Activated CD4-positive, CD25-positive, alpha-beta regulatory T cell treated with anti-CD3 and anti-CD28 coated beads, Interleukin-2, amount 50 U/mL, for 24 hours (primary cell): ENCODE measurements around the gene CUL4B.
A peak's percentile ranks its signal among the peaks of the same experiment; 100 is the strongest.
"Not testable (repeated sequence)": the region's sequence is repeated elsewhere in the genome, so short reads cannot be mapped to it uniquely, and the experiment has no call there.

Source experiments
- ATAC-seq, 2 donors: fragments of 150-1000 bp; cut with Tn5 transposase; one replicate each; pipeline ENCODE4 v1.10.0; 2021; ENCODE audit warnings: mild to moderate bottlenecking in 1 of 2, moderate library complexity in 1 of 2

CUL4B gene

GRCh38 chrX:120560842-120561633 is at the start of gene CUL4B:
CUL4B (minus strand) TSS chrX:120560962; CDS start chrX:120560638, 324 bp downstream.
- ATAC-seq = peak; percentile 86 to 88

- ATAC-seq = peak; percentile 66 to 70
Measured at GRCh38 chrX:120604361-120604782, 43.6 kb upstream of the CUL4B start.

DNA sequence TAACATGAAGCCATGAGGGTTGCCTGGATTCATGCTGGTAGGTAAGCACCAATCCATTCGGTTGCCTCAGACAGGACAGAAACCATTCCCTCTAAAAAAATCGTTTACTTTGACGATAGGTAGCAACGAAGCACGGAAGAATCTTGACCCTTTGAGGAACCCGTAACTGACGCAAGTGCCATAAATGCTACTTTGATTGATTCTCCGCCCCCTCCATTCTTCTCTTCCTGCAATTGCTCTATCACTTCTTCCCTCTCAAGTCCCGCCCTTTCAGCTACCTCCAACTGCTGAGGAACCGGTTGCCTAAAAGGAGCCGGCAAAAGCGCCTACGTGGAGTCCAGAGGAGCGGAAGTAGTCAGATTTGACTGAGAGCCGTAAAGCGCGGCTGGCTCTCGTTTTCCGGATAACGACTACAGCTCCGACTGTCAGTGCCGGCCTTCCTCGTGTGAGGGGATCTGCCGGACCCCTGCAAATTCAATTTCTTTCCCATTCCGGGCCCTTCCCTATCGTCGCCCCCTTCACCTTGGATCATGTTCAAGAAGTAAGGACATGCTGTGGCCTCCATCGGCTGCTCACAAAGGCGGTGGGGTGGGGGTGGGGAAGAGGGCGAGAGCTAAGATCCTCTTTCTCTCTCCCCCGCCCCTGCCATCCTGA is 43.1 kb upstream of the CUL4B start, which contains the start of gene MCTS1:
Gene MCTS1, plus strand, starts transcription at position 395 of the 654 bp plus-strand sequence. Its CDS starts 136 bp downstream, at position 531.
- ATAC-seq = peak; percentile 96 to 97

GRCh38 chrX:120585702-120586101 is 24.9 kb upstream of the CUL4B start:
- ATAC-seq = no peak

GRCh38 chrX:120575379-120576114 is 14.8 kb upstream of the CUL4B start:
- no peak for ATAC-seq

DNA sequence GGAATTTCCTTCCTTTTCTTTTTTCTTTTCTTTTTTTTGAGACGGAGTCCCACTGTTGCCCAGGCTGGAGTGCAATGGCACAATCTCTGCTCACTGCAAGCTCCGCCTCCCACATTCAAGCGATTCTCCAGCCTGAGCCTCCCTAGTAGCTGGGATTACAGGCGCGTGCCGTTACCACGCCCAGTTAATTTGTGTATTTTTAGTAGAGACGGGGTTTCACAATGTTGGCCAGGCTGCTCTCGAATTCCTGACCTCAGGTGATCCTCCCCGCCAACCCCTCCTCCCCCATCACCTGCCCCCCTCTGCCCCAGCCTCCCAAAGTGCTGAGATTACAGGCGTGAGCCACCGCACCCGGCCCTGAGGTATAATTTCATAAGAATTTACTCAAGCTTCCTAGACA is 13.0 kb upstream of the CUL4B start:
- ATAC-seq = not testable (repeated sequence)

- ATAC-seq = no peak
Measured at GRCh38 chrX:120570011-120570600, 9.3 kb upstream of the CUL4B start.

DNA sequence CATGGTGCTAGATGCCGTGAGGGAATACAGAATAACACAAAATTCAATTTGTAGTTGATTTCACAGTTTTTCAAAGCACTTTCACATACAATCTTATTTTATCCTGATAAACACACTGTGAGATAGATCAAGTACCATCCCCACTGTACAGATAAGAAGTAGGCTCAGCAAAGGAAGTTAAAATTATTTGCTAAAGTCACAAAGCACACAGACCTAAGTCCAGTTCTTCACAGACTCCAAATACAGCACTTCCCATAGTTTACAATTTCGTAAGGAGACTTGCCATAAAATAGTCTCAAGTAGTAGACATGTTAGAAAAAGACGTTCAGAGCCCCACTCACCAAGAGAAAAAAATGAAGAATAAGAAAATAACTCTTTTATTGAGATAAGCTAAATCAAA is 7.8 kb upstream of the CUL4B start:
- no peak for ATAC-seq

DNA sequence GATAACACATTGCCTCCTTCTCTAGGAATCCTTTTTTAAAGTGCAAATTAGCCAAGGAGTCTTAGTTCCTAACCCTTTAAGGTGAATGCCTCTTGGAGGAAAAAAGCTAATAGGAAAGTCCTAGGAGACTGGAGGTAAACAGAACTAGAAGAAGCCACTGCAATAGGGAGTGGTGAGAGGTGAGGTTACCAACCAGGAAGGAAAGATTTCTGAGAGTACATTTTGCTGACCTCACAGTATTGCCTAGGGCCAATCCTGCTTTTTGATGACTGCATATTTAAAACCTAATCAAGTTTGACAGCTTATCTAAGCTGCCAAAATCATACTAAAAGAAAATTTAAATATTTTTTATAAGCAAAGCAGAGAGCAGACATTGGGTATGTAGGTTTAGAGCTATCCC is 7.3 kb upstream of the CUL4B start:
- no peak for ATAC-seq

- ATAC-seq = no peak
Measured at GRCh38 chrX:120566817-120567216, 6.1 kb upstream of the CUL4B start.

GRCh38 chrX:120564925-120565324 is 4.2 kb upstream of the CUL4B start:
- ATAC-seq = no peak

- no peak for ATAC-seq
Measured at GRCh38 chrX:120562569-120562926, 1.8 kb upstream of the CUL4B start.

DNA sequence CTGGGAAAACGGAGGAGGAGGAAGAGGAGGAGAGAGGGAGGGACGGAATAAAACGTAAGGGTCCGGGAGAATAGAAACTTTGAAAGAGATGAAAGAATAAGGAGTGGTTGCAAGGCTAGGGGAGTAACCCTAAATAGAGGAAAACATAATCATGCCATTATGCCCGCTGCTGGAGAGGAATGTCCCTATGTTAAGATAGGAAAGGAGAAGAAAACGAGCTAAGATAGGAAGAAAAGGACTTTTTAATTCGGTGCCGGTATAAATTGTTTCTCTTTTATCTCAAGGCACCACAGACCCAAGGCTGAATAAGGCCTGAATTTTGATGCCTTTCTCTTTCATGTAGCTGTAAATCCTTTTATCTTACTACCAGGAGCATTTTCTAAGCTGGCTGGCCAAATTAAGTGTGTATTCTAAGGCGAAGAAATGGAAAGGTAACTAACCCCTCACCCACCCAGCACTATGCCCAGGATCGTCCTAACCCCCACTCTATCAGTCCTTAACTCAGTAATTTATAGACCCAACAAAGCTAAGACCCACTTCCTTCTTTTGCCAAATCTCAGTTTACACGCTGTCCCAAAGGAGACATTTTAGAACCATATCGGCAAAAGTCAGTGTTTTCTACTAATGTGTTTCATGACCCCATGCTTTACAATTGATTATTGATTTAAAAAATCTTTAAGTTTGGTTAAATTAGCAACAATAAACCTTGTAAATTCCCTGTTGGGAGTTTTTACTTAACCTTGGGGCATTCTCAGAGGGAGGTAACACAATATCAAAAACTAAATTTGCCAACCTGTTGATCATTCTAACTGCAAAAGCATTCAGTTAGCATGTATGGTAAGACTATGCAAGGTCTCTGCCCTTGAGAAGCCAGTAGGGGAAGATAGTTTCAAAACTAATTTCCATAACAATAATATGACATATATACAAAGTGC is 1.1 kb upstream of the CUL4B start:
- no peak for ATAC-seq

DNA sequence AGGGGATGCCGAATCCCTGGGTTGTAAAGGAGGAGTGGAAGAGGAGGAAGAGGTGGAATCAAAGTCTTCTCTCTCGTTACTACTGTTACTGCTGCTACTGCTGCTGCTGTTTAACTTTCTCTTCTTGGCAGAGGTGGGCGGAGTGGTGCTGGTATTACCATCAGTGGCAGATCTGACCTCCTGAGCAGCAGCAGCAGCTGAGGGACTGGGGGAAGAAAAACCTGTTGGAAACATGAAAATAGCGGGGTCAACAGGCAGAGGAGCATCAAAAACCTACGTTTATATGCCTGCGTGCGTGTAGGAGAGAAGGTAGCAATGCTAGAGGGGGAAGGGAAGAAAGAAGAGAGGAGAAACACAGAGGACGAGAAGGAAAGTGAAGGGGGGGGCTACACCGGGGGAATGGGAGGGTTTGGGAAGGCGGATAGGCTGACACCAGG is 339 bp downstream of the CUL4B start:
- ATAC-seq = peak; percentile 46 to 52

DNA sequence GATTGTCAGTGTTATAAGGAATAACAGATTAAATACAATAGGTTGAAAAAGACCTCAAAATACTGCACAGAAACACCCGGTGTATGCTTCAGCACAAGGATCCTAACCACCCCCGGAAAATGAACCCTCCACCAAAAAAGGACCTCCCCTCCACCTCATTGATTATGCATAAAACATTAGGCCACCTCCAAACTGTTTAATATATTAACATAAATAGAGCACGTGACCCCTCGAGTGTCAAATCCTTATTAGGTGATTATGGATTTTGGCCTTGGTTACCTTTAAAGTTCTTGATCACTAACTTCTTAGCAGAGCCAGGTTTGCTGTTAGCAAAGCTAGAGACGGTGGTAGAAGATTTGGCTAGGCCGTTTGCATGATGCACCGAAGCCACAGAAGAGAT is 958 bp downstream of the CUL4B start:
- ATAC-seq = no peak

GRCh38 chrX:120556251-120556650 is 4.5 kb downstream of the CUL4B start:
- no peak for ATAC-seq

GRCh38 chrX:120549483-120550452 is 11.0 kb downstream of the CUL4B start:
- ATAC-seq = peak; percentile 97 to 98

- no peak for ATAC-seq
Measured at GRCh38 chrX:120536061-120536460, 24.7 kb downstream of the CUL4B start.

- peak; percentile 60 to 71 for ATAC-seq
Measured at GRCh38 chrX:120534413-120535205, 26.2 kb downstream of the CUL4B start.

DNA sequence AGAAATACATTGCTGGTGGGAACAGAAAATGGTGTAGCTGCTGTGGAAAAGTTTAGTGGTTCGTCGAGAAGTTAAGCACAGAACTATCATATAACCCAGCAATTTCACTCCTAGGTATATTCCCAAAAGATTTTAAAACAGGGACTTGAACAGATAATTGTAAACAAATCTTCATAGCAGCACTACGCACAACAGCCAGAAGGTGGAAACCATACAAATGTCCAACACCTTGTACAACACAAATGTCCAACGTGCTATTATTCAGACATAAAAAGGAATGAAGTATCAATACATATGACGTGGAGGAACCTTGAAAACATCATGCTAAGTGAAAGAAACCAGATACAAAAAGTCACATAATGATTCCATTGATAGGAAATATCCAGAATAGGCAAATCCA is 37.9 kb downstream of the CUL4B start:
- no peak for ATAC-seq
